ENCODE measurements around the gene KCNQ5. TPM values are rescaled to one million over a fixed set of nuclear protein-coding genes. Genes with fewer than 3 reads are reported as not detected.

The KCNQ5 gene
- total and polyA plus RNA-seq, 2 of the 8 experiments (the other 6 are each of a cell fraction or from before 2014, with no cell fraction given) = 0.83 to 1.2 TPM

- CTCF ChIA-PET (ENCODE audit: partially characterized antibody) = interaction anchor here (1.2 to 2.1 kb wide), 2 partner anchors 10 to 358 kb away, joined by 4 to 5 read pairs; no protein-coding TSS in a partner anchor
- H4K20me1 ChIP-seq (replicated peaks in 1 of 2; ENCODE audit: control insufficient read depth in 1 of 2, insufficient read depth in 2 of 2, low read length in 2 of 2) = no peaks in the 10 kb centered on the region
- TF ChIP-seq BRCA1 (IDR thresholded peaks at IDR 0.05; ENCODE audit: low read depth, low read length) (no peak), YY1 (IDR thresholded peaks at IDR 0.05; ENCODE audit: low read depth, low read length) (no peak), TCF12 (IDR thresholded peaks at IDR 0.05; ENCODE audit: low read depth, low read length) (no peak), EP300 (IDR thresholded peaks at IDR 0.05; ENCODE audit: borderline replicate concordance in 1 of 2, low read depth in 2 of 2, low read length in 2 of 2) (no peak), SAP30 (IDR thresholded peaks at IDR 0.05; ENCODE audit: insufficient read depth, insufficient replicate concordance, low read length) (no peak), MAX (IDR thresholded peaks at IDR 0.05) (no peak), ASH2L (IDR thresholded peaks at IDR 0.05; ENCODE audit: low read length) (no peak), SIX5 (IDR thresholded peaks at IDR 0.05; ENCODE audit: low read depth, low read length) (no peak), CBX5 (IDR thresholded peaks at IDR 0.05; ENCODE audit: low read depth, low read length) (no peak), CTBP2 (IDR thresholded peaks at IDR 0.05; ENCODE audit: borderline replicate concordance, insufficient read depth, insufficient read length, low read length) (no peak), JUN (IDR thresholded peaks at IDR 0.05; ENCODE audit: low read depth, low read length) (no peak), NANOG (IDR thresholded peaks at IDR 0.05; ENCODE audit: insufficient read depth, low read depth, low read length, poor library complexity, severe bottlenecking) (no peak), JUND (IDR thresholded peaks at IDR 0.05; ENCODE audit: low read length) (no peak), KDM5A (IDR thresholded peaks at IDR 0.05; ENCODE audit: low read length) (no peak)
These were observed 147.7 kb downstream of the KCNQ5 start for GRCh38 chr6:72769459-72770125.

More at GRCh38 chr6:72769459-72770125, 147.7 kb downstream of the KCNQ5 start:
- Histone ChIP-seq H3K9me3 (ENCODE audit: insufficient read depth in 2 of 2, low read depth in 1 of 2, low read length in 1 of 2) (no peaks in the 10 kb centered on the region), H3K14ac (ENCODE audit: insufficient read length) (no peak overlapping the region), H3K27ac (ENCODE audit: low read depth, low read length) (no peak overlapping the region), H3K56ac (replicated peaks; ENCODE audit: insufficient read length, low read depth, low read length) (no peak overlapping the region), H2BK15ac (ENCODE audit: low read length) (no peak overlapping the region), H3K4me3 (ENCODE audit: extremely low read depth in 1 of 4, insufficient read depth in 2 of 4, low read depth in 3 of 4, low read length in 4 of 4) (no peak overlapping the region), H3K9ac (replicated peaks in 1 of 4; ENCODE audit: extremely low read depth in 1 of 4, low read depth in 3 of 4, low read length in 3 of 4) (no peak overlapping the region), H3K79me1 (ENCODE audit: low read depth, low read length) (no peaks in the 10 kb centered on the region), H3K18ac (ENCODE audit: extremely low read depth, low read length) (no peak overlapping the region), H4K5ac (ENCODE audit: insufficient read length, low read depth, low read length) (no peak overlapping the region), H3K4me1 (replicated peaks in 1 of 4; ENCODE audit: control insufficient read depth in 3 of 4, insufficient read depth in 4 of 4, low read length in 3 of 4) (no peaks in the 10 kb centered on the region), H3K23ac (ENCODE audit: insufficient read length) (no peak overlapping the region), H2BK5ac (ENCODE audit: low read depth, low read length) (no peak overlapping the region), H2AK5ac (ENCODE audit: low read depth, low read length) (no peak overlapping the region), H2BK20ac (ENCODE audit: low read length) (no peak overlapping the region), H3K23me2 (ENCODE audit: low read depth, low read length) (no peaks in the 10 kb centered on the region), H3K4ac (replicated peaks; ENCODE audit: insufficient read length, low read depth, low read length) (no peak overlapping the region), H3K79me2 (ENCODE audit: control insufficient read depth in 1 of 2, insufficient read depth in 2 of 2, low read length in 2 of 2) (no peaks in the 10 kb centered on the region), H4K91ac (replicated peaks; ENCODE audit: insufficient read length, low read length) (no peak overlapping the region), H4K8ac (ENCODE audit: extremely low read depth, insufficient read depth, low read length) (no peak overlapping the region), H3K4me2 (ENCODE audit: insufficient read depth in 1 of 2, low read depth in 2 of 2, low read length in 2 of 2) (no peak overlapping the region), H3K27me3 (replicated peaks in 1 of 4; ENCODE audit: control insufficient read depth in 3 of 4, extremely low read depth in 1 of 4, insufficient read depth in 3 of 4, low read length in 3 of 4) (no peaks in the 10 kb centered on the region), H3K36me3 (ENCODE audit: control insufficient read depth in 2 of 4, insufficient read depth in 4 of 4, low read length in 3 of 4) (no peaks in the 10 kb centered on the region), H2BK120ac (replicated peaks; ENCODE audit: low read depth, low read length) (no peak overlapping the region), H2AFZ (ENCODE audit: low read length) (no peak overlapping the region), H2BK12ac (ENCODE audit: low read depth, low read length) (no peak overlapping the region)
- no peak for DNase-seq (ENCODE audit: low read depth in 1 of 2, low spot score in 2 of 2)
- POLR2A ChIA-PET (ENCODE audit: partially characterized antibody) = no interaction called here
- no peak for FAIRE-seq
- 88% methylated on average over 1 of the region's 1 CpG; no CpG with 5 or more reads in 1 of the 2 experiments for WGBS, 2 experiments (ENCODE audit: extremely low coverage in 1 of 2, insufficient coverage in 1 of 2, insufficient read length in 1 of 2, insufficient replicate concordance in 2 of 2, low coverage in 1 of 2, low lambda C conversion rate in 2 of 2, missing lambda C conversion rate in 1 of 2)

Measured in H1 (cell line).